SU-DHL-6 (cell line): ENCODE data around the gene RIMKLA.

ENCODE experiments used
- EZH2phosphoT487 ChIP-seq: fragments of 200-600 bp; sonication (generic), shearing (Covaris generic); conservative IDR thresholded peaks from 2 replicates; pipeline ENCODE4 v1.6.1; 2018; ENCODE audit warnings: mild to moderate bottlenecking, antibody characterized with exemption, low read length, moderate library complexity, mixed read lengths
- TF ChIP-seq, protein P1 (sequence below): fragments of 200-600 bp; sonication (generic); IDR thresholded peaks from one replicate; pipeline ENCODE4 v1.5.1; 2017; ENCODE audit warnings: antibody characterized with exemption, mild to moderate bottlenecking, low read length, moderate library complexity; ENCODE audit not compliant: insufficient read depth, poor library complexity, severe bottlenecking

DNA sequence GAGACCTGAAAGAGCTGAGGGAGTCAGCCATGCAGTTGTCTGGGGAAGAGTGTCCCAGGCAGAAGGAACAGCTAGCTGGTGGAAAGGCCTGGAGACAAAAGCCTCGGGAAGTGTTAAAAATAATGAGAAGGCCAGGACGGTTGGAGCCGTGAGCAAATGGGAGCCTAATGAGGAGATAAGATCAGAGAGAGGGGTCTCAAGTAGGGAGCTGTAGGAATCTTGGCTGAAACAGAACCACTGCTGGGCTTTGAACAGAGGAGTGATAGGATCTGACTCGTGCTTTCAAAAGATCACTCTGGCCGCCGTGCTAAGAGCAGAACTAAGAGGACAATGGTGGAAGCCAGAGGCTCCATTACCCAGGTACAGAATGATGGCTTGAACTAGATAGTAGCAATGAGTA, 43.6 kb upstream of the RIMKLA start:
- TF ChIP-seq, protein P1, sequence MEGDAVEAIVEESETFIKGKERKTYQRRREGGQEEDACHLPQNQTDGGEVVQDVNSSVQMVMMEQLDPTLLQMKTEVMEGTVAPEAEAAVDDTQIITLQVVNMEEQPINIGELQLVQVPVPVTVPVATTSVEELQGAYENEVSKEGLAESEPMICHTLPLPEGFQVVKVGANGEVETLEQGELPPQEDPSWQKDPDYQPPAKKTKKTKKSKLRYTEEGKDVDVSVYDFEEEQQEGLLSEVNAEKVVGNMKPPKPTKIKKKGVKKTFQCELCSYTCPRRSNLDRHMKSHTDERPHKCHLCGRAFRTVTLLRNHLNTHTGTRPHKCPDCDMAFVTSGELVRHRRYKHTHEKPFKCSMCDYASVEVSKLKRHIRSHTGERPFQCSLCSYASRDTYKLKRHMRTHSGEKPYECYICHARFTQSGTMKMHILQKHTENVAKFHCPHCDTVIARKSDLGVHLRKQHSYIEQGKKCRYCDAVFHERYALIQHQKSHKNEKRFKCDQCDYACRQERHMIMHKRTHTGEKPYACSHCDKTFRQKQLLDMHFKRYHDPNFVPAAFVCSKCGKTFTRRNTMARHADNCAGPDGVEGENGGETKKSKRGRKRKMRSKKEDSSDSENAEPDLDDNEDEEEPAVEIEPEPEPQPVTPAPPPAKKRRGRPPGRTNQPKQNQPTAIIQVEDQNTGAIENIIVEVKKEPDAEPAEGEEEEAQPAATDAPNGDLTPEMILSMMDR, result no peak
- no peak for TF ChIP-seq EZH2phosphoT487
